Activated CD4-positive, alpha-beta T cell treated with anti-CD3 and anti-CD28 coated beads, Interleukin-2, amount 50 U/mL, for 16 hours (primary cell): Measurements from ENCODE around the gene FAM83C.

Experiments
- DNase-seq: peaks from one replicate; pipeline ENCODE4 v3.0.0-alpha.2; 2020

Gene FAM83C

GRCh38 chr20:35291654-35292503, at the start of gene FAM83C:
FAM83C (minus strand) TSS chr20:35292425; CDS start chr20:35292304, 121 bp downstream.
- no peak for DNase-seq

- no peak for DNase-seq
Measured at GRCh38 chr20:35341366-35342028, 49.3 kb upstream of the FAM83C start.

GRCh38 chr20:35340436-35340835, 48.2 kb upstream of the FAM83C start:
- no peak for DNase-seq

GRCh38 chr20:35339636-35340035, 47.4 kb upstream of the FAM83C start:
- DNase-seq: no peak

- no peak for DNase-seq
Measured at GRCh38 chr20:35339007-35339406, 46.8 kb upstream of the FAM83C start.

GRCh38 chr20:35334311-35335101, 42.3 kb upstream of the FAM83C start:
- no peak for DNase-seq

GRCh38 chr20:35333606-35334005, 41.4 kb upstream of the FAM83C start:
- DNase-seq: no peak

- no peak for DNase-seq
Measured at GRCh38 chr20:35332540-35333200, 40.4 kb upstream of the FAM83C start.

GRCh38 chr20:35329435-35330139, 37.4 kb upstream of the FAM83C start:
- peak; percentile 80 for DNase-seq

- DNase-seq: no peak
Measured at GRCh38 chr20:35328689-35329088, 36.5 kb upstream of the FAM83C start.

- DNase-seq: no peak
Measured at GRCh38 chr20:35328095-35328685, 36.0 kb upstream of the FAM83C start.

GRCh38 chr20:35327074-35327976, 35.1 kb upstream of the FAM83C start:
- no peak for DNase-seq

- DNase-seq: no peak
Measured at GRCh38 chr20:35326740-35327073, 34.5 kb upstream of the FAM83C start.

GRCh38 chr20:35326021-35326739, 34.0 kb upstream of the FAM83C start:
- DNase-seq: no peak

GRCh38 chr20:35325401-35325800, 33.2 kb upstream of the FAM83C start:
- DNase-seq: no peak

- DNase-seq: no peak
Measured at GRCh38 chr20:35320396-35321126, 28.3 kb upstream of the FAM83C start.

GRCh38 chr20:35319871-35320197, 27.6 kb upstream of the FAM83C start:
- no peak for DNase-seq

GRCh38 chr20:35319192-35319870, 27.1 kb upstream of the FAM83C start:
- DNase-seq: no peak
